Dermis blood vessel endothelial cell (primary cell): ENCODE data around the gene LMAN2. TPM values are rescaled to one million over a fixed set of nuclear protein-coding genes. Genes with fewer than 3 reads are reported as not detected.

Experiments used
- total RNA-seq: library from RNA; depleted of rRNA; stranded (reverse); fragments of >200 nt; gene quantifications from 2 replicates; pipeline ENCODE4 v1.2.3, GENCODE V29; 2014

Gene LMAN2
- total RNA-seq, 1 donor from 2014 or later, result 407 TPM

Other genes with a start within 250 kb of the LMAN2 start
- 48.7 and 64.7 TPM in 2 replicates for gene NSD1, start 217.9 kb downstream of the LMAN2 start, total RNA-seq
- 12.8 and 20.8 TPM in 2 replicates for gene RAB24, start 47.9 kb downstream of the LMAN2 start, total RNA-seq
- gene PRELID1, start 47.9 kb downstream of the LMAN2 start, total RNA-seq, result 125 and 161 TPM in 2 replicates
- gene MXD3, start 39.8 kb downstream of the LMAN2 start, total RNA-seq, result 20.9 and 38.5 TPM in 2 replicates
- 4.4 and 9.9 TPM in 2 replicates for gene RGS14, start 6.3 kb upstream of the LMAN2 start, total RNA-seq
- gene SLC34A1, start 32.8 kb upstream of the LMAN2 start, total RNA-seq, result not detected in 2 replicates
- not detected in 2 replicates for gene PFN3, start 49.0 kb upstream of the LMAN2 start, total RNA-seq
- 0.85 and 1.3 TPM in 2 replicates for gene F12, start 57.9 kb upstream of the LMAN2 start, total RNA-seq
- gene GRK6, start 75.0 kb upstream of the LMAN2 start, total RNA-seq, result 22.0 and 32.3 TPM in 2 replicates
- 4.5 and 4.8 TPM in 2 replicates for gene PRR7, start 95.1 kb upstream of the LMAN2 start, total RNA-seq
- gene DBN1, start 122.0 kb upstream of the LMAN2 start, total RNA-seq, result 147 and 157 TPM in 2 replicates
- 38.3 and 73.0 TPM in 2 replicates for gene PDLIM7, start 145.9 kb upstream of the LMAN2 start, total RNA-seq
- 2.0 and 4.6 TPM in 2 replicates for gene DOK3, start 158.2 kb upstream of the LMAN2 start, total RNA-seq
- gene DDX41, start 165.3 kb upstream of the LMAN2 start, total RNA-seq, result 68.2 and 98.8 TPM in 2 replicates
- 14.6 and 31.0 TPM in 2 replicates for gene FAM193B, start 202.9 kb upstream of the LMAN2 start, total RNA-seq
- 174 and 176 TPM in 2 replicates for gene TMED9, start 240.5 kb upstream of the LMAN2 start, total RNA-seq
- gene B4GALT7, start 248.5 kb upstream of the LMAN2 start, total RNA-seq, result 31.0 and 35.6 TPM in 2 replicates